GM18517 (cell line): ENCODE data around the gene KPNA4.
"Not testable (repeated sequence)": the region's sequence is repeated elsewhere in the genome, so short reads cannot be mapped to it uniquely, and the experiment has no call there.

Experiments
- ATAC-seq: cut with Tn5 transposase; IDR thresholded peaks from one replicate; pipeline ENCODE4 v1.9.1; 2021; ENCODE audit warnings: mild to moderate bottlenecking, moderate library complexity; ENCODE audit not compliant: unreplicated experiment

The KPNA4 gene

GRCh38 chr3:160458151-160458550, 107.2 kb downstream of the KPNA4 start:
- no peak for ATAC-seq

- no peak for ATAC-seq
Observed at GRCh38 chr3:160455846-160456245, 109.5 kb downstream of the KPNA4 start.

- ATAC-seq: no peak
Observed at GRCh38 chr3:160454995-160455394, 110.4 kb downstream of the KPNA4 start.

GRCh38 chr3:160452251-160452650, 113.1 kb downstream of the KPNA4 start:
- not testable (repeated sequence) for ATAC-seq

- ATAC-seq: no peak
Observed at GRCh38 chr3:160451602-160452001, 113.8 kb downstream of the KPNA4 start.

GRCh38 chr3:160450846-160451245, 114.5 kb downstream of the KPNA4 start:
- no peak for ATAC-seq

GRCh38 chr3:160449636-160450598, 115.5 kb downstream of the KPNA4 start, which contains the start of gene TRIM59:
TRIM59 (minus strand) TSS chr3:160449786; CDS start chr3:160439183, 10,603 bp downstream.
- peak; percentile 93 for ATAC-seq

GRCh38 chr3:160448845-160449635, 116.3 kb downstream of the KPNA4 start:
- peak; percentile 37 for ATAC-seq

- ATAC-seq: no peak
Observed at GRCh38 chr3:160447544-160447943, 117.8 kb downstream of the KPNA4 start.

- ATAC-seq: no peak
Observed at GRCh38 chr3:160446522-160447056, 118.8 kb downstream of the KPNA4 start.

- no peak for ATAC-seq
Observed at GRCh38 chr3:160445854-160446253, 119.5 kb downstream of the KPNA4 start.
